22Rv1 (cell line): ENCODE results near the gene ADAMTS17.

ENCODE experiments used
- H3K27ac ChIP-seq: fragments of 450-650 bp; 2 replicates; pipeline ENCODE4 v1.5.1; 2017
- ZFX ChIP-seq: fragments of 450-650 bp; IDR thresholded peaks from 2 replicates; pipeline ENCODE4 v1.6.1; 2017; ENCODE audit warnings: antibody characterized with exemption, borderline replicate concordance
- TF ChIP-seq, protein P1 (sequence below): fragments of 450-650 bp; IDR thresholded peaks from 2 replicates; pipeline ENCODE4 v1.5.1; 2017; ENCODE audit warnings: mild to moderate bottlenecking

The ADAMTS17 gene

DNA sequence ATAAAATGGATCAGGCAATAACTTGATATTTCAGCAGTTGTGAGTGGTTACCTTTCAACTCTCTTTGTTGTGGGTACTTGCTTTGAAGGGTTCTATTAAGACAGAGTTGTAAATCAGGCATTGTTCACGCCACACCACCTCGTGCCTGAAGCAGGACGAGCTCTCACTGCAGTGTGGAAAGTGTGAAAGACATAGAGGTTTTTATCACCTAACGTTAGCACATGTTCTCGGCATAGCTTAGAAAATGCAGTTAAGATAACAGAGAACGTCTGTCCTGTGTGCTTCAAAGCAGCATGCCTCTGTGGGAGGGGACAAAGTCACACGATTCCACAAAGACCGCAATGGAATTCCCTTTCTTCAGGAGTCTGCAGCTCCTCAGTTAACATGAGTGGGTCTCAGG is 7.8 kb downstream of the ADAMTS17 start:
- no peak overlapping the region for H3K27ac ChIP-seq
- no peak for TF ChIP-seq ZFX
- TF ChIP-seq, protein P1, sequence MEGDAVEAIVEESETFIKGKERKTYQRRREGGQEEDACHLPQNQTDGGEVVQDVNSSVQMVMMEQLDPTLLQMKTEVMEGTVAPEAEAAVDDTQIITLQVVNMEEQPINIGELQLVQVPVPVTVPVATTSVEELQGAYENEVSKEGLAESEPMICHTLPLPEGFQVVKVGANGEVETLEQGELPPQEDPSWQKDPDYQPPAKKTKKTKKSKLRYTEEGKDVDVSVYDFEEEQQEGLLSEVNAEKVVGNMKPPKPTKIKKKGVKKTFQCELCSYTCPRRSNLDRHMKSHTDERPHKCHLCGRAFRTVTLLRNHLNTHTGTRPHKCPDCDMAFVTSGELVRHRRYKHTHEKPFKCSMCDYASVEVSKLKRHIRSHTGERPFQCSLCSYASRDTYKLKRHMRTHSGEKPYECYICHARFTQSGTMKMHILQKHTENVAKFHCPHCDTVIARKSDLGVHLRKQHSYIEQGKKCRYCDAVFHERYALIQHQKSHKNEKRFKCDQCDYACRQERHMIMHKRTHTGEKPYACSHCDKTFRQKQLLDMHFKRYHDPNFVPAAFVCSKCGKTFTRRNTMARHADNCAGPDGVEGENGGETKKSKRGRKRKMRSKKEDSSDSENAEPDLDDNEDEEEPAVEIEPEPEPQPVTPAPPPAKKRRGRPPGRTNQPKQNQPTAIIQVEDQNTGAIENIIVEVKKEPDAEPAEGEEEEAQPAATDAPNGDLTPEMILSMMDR = no peak

DNA sequence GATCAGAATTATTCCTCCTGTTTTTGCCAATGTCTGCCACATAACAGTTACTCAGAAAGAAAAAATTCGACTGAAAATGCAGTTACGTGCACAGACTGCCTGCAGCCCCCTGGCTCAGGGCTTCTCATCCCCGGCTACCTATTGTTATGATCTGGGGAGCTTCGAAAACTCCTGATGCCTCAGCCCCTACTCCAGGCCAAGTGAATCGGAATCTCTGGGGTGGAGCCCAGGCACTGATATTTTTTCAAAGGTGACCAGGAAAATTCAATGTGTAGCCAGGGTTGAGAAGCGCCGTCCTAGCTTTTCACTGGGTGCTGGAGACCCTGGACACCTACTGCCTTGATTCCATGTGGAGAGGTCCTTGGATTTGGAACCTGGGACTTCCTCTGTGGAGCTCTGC is 8.5 kb downstream of the ADAMTS17 start:
- TF ChIP-seq, protein P1 = no peak
- TF ChIP-seq ZFX = no peak
- H3K27ac ChIP-seq = no peak overlapping the region

DNA sequence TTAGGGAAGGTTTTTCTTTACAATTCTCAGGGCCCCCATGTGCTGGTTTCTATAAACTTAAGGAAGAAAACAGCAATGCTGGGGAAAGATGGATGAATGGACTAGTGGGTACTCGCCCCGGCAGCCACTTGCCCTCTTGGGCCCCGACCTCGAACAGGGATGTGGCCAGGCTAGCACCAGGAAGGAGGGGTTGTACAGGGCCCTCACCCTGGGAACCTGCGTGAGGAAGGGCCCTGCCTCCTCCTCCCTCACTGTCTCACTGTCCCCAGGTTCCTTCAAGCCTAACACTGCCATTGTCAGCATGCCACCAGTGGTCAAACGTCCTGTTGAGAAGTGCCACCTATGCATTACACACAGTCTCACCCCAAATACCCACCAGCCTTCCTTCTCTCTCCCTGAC is 9.1 kb downstream of the ADAMTS17 start:
- no peak overlapping the region for H3K27ac ChIP-seq
- TF ChIP-seq, protein P1 = no peak

DNA sequence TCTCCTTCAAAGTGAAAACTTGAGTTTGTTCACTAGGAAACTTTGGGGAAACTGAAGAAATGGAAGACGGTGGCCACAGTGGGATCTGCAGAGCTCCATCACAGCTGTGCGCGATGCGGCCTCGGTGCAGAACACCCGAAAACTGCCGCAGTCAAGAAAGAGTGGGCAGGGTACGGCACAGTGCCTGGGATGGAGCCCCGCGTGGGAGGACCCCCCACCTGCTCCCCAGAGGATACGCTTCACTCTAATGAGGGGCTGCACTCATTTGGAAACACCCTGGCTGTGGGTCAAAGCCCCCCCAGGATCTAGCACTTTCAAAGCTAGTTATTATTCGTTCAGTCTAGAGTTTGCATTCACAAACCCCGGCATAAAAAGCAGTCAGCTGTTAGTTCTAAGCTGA is 9.5 kb downstream of the ADAMTS17 start:
- no peak overlapping the region for H3K27ac ChIP-seq
- TF ChIP-seq ZFX = no peak
- TF ChIP-seq, protein P1 = no peak

DNA sequence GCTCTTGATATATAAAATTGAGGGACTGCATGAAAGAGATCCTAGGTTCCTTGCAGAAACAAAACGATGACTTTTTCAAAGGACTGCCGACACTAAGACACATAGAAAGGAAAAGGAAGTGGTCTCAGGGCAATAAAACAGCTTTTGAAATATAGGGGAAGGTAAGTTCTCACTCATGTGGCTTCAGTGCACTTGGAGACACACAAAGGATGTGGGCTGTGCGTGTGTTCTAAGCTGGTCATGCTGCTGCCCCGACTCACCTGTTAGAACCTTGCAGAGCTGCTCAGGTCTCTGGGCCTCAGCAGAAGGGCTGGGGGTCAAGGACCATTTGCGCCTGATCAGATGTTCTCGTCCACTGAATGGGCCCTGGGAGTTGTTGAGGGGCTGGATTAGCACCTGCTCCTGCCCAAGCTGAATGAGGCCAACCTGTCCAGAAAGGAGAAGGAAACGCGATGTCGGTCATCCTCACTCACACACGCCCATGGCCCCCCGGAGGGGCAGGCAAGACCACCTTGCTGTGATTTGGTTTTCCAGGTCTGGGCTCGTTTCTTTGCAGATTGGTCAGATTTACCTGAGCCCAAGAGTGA is 11.1 kb downstream of the ADAMTS17 start:
- TF ChIP-seq ZFX = no peak
- TF ChIP-seq, protein P1 = no peak

DNA sequence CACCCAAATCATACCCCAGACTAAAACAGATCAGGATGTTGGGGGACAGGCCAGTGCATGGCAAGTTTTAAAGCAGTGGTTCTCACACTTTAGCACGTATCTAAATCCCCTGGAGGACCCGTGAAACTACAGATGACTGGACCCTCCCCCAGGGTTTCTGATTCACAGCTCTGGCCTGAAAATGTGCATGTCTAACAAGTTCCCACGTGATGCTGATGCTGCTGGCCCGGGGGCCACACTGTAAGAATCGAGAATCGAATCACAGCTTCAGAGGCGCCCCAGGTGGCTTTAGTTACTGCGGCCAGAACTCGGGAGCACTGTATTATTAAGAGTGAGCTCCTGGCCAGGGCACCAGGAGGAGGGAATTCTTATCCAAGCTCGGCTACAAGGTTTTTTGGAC is 11.6 kb downstream of the ADAMTS17 start:
- TF ChIP-seq, protein P1 = no peak
- no peak for TF ChIP-seq ZFX
- H3K27ac ChIP-seq = no peak overlapping the region

More for the DNA sequence above, 11.1 kb downstream of the ADAMTS17 start:
- no peak overlapping the region for H3K27ac ChIP-seq

DNA sequence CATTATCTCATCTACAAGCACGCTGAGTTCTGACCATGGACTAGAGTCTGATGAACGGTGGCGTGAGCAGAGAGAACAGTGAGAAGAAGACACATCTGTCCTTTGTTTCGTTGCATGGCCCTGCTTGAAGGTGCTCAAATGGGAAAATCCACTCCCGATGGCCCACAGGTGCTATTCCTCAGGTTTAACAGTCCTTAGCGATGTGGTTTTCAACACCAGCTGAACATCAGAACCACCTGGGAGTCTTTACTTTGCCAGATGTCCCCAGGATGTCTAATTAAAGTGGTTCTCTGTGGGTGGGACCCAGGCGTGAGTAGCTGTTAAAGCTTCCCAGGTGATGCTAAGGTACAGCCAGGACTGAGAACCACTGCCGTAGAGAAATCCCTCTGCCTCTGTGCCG is 13.0 kb downstream of the ADAMTS17 start:
- no peak for TF ChIP-seq ZFX
- TF ChIP-seq, protein P1 = no peak
- H3K27ac ChIP-seq = no peak overlapping the region
